Activated B cell treated with CpG ODN at 0.5 μM for 24 hours (primary cell): Measurements from ENCODE around the gene NPM1. TPM values are rescaled to one million over a fixed set of nuclear protein-coding genes. Genes with fewer than 3 reads are reported as not detected.
"Not testable (repeated sequence)": the region's sequence is repeated elsewhere in the genome, so short reads cannot be mapped to it uniquely, and the experiment has no call there.

Source experiments
- ATAC-seq: fragments of 200-7000 bp; cut with Tn5 transposase; one replicate; pipeline ENCODE4 v1.10.0; 2021; ENCODE audit warnings: low read depth, mild to moderate bottlenecking, moderate library complexity
- CTCF ChIA-PET: fragments of 350-600 bp; sonication (Branson Sonifier 250); formaldehyde crosslinking; loops from one replicate; lab custom pipeline; 2021; ENCODE audit warnings: antibody characterized with exemption; lab: Charles Lee
- POLR2A ChIA-PET: fragments of 350-600 bp; sonication (Branson Sonifier 250); formaldehyde crosslinking; loops from one replicate; lab custom pipeline; 2021; ENCODE audit warnings: antibody characterized with exemption; lab: Charles Lee
- DNase-seq: peaks from one replicate; pipeline ENCODE4 v3.0.0; 2022
- H3K27ac Mint-ChIP-seq: one replicate; pipeline ENCODE4 v1.8.0; 2020; ENCODE audit warnings: mixed read lengths
- H3K27me3 Mint-ChIP-seq: one replicate; pipeline ENCODE4 v1.8.0; 2021; ENCODE audit warnings: mixed read lengths
- H3K36me3 Mint-ChIP-seq: one replicate; pipeline ENCODE4 v1.8.0; 2021; ENCODE audit warnings: low read depth, mixed read lengths
- H3K4me1 Mint-ChIP-seq: one replicate; pipeline ENCODE4 v1.8.0; 2021; ENCODE audit warnings: mixed read lengths
- H3K4me3 Mint-ChIP-seq: one replicate; pipeline ENCODE4 v1.8.0; 2020; ENCODE audit warnings: mild to moderate bottlenecking, mixed read lengths
- H3K9me3 Mint-ChIP-seq: one replicate; pipeline ENCODE4 v1.8.0; 2020; ENCODE audit warnings: mixed read lengths
- intact Hi-C: fragments of 100-400 bp; cut with micrococcal nuclease; formaldehyde crosslinking; loops from one replicate; pipeline ENCODE4 v1.15.1; 2024
- total RNA-seq: library from RNA; stranded (reverse); gene quantifications from 2 replicates; pipeline ENCODE4 v1.2.3, GENCODE V29; 2022
- TF ChIP-seq, protein P1 (sequence below): fragments of 200-600 bp; IDR thresholded peaks from one replicate; pipeline ENCODE4 v1.8.0; 2022; ENCODE audit warnings: antibody characterized with exemption, mild to moderate bottlenecking

The NPM1 gene
- total RNA-seq, 1 donor from 2014 or later = 1,505 TPM

- intact Hi-C loops = no loop called here
- TF ChIP-seq, protein P1, sequence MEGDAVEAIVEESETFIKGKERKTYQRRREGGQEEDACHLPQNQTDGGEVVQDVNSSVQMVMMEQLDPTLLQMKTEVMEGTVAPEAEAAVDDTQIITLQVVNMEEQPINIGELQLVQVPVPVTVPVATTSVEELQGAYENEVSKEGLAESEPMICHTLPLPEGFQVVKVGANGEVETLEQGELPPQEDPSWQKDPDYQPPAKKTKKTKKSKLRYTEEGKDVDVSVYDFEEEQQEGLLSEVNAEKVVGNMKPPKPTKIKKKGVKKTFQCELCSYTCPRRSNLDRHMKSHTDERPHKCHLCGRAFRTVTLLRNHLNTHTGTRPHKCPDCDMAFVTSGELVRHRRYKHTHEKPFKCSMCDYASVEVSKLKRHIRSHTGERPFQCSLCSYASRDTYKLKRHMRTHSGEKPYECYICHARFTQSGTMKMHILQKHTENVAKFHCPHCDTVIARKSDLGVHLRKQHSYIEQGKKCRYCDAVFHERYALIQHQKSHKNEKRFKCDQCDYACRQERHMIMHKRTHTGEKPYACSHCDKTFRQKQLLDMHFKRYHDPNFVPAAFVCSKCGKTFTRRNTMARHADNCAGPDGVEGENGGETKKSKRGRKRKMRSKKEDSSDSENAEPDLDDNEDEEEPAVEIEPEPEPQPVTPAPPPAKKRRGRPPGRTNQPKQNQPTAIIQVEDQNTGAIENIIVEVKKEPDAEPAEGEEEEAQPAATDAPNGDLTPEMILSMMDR = no peak
- Mint-ChIP-seq H3K4me1 (no peaks in the 10 kb centered on the region), H3K4me3 (no peak overlapping the region), H3K9me3 (no peaks in the 10 kb centered on the region), H3K27ac (no peak overlapping the region), H3K36me3 (no peaks in the 10 kb centered on the region), H3K27me3 (peaks cover 17% of the 10 kb centered on the region)
- DNase-seq = no peak
- ChIA-PET CTCF (no interaction called here), POLR2A (no interaction called here)
- no peak for ATAC-seq
Observed at GRCh38 chr5:171369898-171370297, 17.8 kb upstream of the NPM1 start.

GRCh38 chr5:171370881-171371280 is 16.8 kb upstream of the NPM1 start:
- H3K4me3 Mint-ChIP-seq, DNase-seq, ATAC-seq, H3K27ac Mint-ChIP-seq, H3K4me1 Mint-ChIP-seq, intact Hi-C loops, CTCF ChIA-PET, POLR2A ChIA-PET, H3K36me3 Mint-ChIP-seq, H3K9me3 Mint-ChIP-seq: not testable (repeated sequence)
- peaks cover 12% of the 10 kb centered on the region for H3K27me3 Mint-ChIP-seq

DNA sequence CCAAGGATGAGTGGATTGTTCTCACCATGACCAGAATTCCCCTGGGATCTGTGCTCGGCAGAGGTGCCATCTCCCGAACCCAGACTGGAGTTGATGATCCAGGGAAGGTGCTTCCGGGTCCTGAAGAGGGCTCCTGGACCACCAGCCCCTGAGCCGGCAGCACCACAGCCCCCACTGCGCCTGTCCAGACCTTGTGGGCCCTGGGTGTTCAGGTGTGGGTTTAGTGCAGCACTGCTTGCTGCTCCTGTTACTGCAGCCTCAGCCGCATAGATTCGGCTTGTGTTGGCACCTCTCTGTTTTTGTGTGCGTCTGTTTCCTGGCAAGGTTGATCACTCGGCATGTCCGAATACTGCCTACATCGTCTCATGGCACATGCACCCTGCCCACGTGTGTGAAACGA is 16.3 kb upstream of the NPM1 start:
- Mint-ChIP-seq H3K27ac (no peak overlapping the region), H3K36me3 (no peaks in the 10 kb centered on the region), H3K4me3 (no peak overlapping the region), H3K27me3 (peaks cover 12% of the 10 kb centered on the region), H3K4me1 (no peaks in the 10 kb centered on the region), H3K9me3 (no peaks in the 10 kb centered on the region)
- TF ChIP-seq, protein P1 = no peak
- intact Hi-C loops = no loop called here
- ChIA-PET POLR2A (no interaction called here), CTCF (no interaction called here)
- DNase-seq (no peak), ATAC-seq (no peak)

DNA sequence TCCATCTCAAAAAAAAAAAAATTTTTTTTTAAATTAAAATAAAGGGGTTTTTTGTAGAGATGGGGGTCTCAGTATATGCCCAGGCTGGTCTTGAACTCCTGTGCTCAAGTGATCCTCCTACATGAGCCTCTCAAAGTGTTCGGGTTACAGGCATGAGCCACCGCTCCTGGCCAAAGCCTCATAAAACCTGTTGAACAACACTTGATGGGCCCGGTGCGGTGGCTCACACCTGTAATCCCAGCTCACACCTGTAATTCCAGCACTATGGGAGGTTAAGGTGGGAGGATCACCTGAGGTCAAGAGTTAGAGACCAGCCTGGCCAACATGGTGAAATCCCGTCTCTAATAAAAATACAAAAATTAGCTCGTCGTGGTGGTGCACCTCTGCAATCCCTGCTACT is 7.7 kb upstream of the NPM1 start:
- H3K4me1 Mint-ChIP-seq = no peaks in the 10 kb centered on the region
- H3K36me3 Mint-ChIP-seq = no peaks in the 10 kb centered on the region
- DNase-seq (no peak), ATAC-seq (no peak)
- no peak overlapping the region for H3K4me3 Mint-ChIP-seq
- no peak overlapping the region for H3K27ac Mint-ChIP-seq
- CTCF ChIA-PET = no interaction called here
- no peaks in the 10 kb centered on the region for H3K27me3 Mint-ChIP-seq
- TF ChIP-seq, protein P1 = no peak
- intact Hi-C loops = loop anchor here (10.0 kb wide), 1 partner anchor 1045 kb away; no protein-coding TSS in a partner anchor
- no peaks in the 10 kb centered on the region for H3K9me3 Mint-ChIP-seq
- POLR2A ChIA-PET = no interaction called here

GRCh38 chr5:171384416-171384815 is 3.2 kb upstream of the NPM1 start:
- intact Hi-C loops = loop anchor here (10.0 kb wide), 1 partner anchor 1050 kb away; no protein-coding TSS in a partner anchor
- H3K4me1 Mint-ChIP-seq = peaks cover 23% of the 10 kb centered on the region
- H3K27me3 Mint-ChIP-seq, DNase-seq, ATAC-seq, H3K9me3 Mint-ChIP-seq, CTCF ChIA-PET, H3K4me3 Mint-ChIP-seq, POLR2A ChIA-PET, H3K27ac Mint-ChIP-seq: not testable (repeated sequence)
- H3K36me3 Mint-ChIP-seq = peaks cover 22% of the 10 kb centered on the region

DNA sequence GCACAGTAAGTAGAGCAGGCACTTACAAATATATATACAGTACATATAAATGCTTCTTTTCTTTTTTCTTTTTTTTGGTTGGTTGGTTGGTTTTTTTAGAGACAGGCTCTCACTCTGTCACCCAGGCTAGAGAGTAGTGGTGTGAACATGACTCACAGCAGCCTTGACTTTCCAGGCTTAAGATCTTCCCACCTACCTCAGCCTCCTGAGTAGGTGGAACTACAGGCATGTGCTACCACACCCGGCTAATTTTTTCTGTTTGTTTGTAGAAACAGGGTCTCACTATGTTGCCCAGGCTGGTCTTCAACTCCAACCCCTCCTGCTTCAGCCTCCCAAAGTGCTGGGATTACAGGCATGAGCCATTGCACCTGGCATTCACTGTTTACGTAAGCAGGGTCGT is 2.6 kb upstream of the NPM1 start:
- DNase-seq, ATAC-seq, H3K9me3 Mint-ChIP-seq, H3K27me3 Mint-ChIP-seq, CTCF ChIA-PET, POLR2A ChIA-PET, H3K4me3 Mint-ChIP-seq, H3K27ac Mint-ChIP-seq: not testable (repeated sequence)
- Mint-ChIP-seq H3K4me1 (peaks cover 29% of the 10 kb centered on the region), H3K36me3 (peaks cover 28% of the 10 kb centered on the region)
- intact Hi-C loops = loop anchor here (5.0 to 10.0 kb wide), 4 partner anchors 622 to 1050 kb away; partner anchors contain the start of genes FBXW11, STK10 and UBTD2
